Colonic mucosa (tissue), 4 donors: Measurements from ENCODE around the gene TANGO2. TPM values are rescaled to one million over a fixed set of nuclear protein-coding genes. Genes with fewer than 3 reads are reported as not detected.

ENCODE experiments used
- DNase-seq: peaks from one replicate; pipeline ENCODE4 v3.0.0-alpha.2; 2020
- H3K27ac ChIP-seq: fragments of 200-600 bp; one replicate; pipeline ENCODE4 v1.8.0; 2021
- H3K27me3 ChIP-seq: fragments of 200-600 bp; one replicate; pipeline ENCODE4 v1.8.0; 2021
- H3K36me3 ChIP-seq: fragments of 200-600 bp; one replicate; pipeline ENCODE4 v1.8.0; 2021
- H3K4me1 ChIP-seq: fragments of 200-600 bp; one replicate; pipeline ENCODE4 v1.8.0; 2021; ENCODE audit warnings: mild to moderate bottlenecking
- H3K4me3 ChIP-seq: fragments of 200-600 bp; one replicate; pipeline ENCODE4 v1.8.0; 2021
- H3K9ac ChIP-seq, 2 donors: one replicate each; pipeline ENCODE4 v1.7.0; 2013; ENCODE audit warnings: control low read depth in 2 of 2, low read depth in 2 of 2, low read length in 2 of 2
- H3K9me3 ChIP-seq: fragments of 200-600 bp; one replicate; pipeline ENCODE4 v1.8.0; 2021
- CTCF ChIP-seq: fragments of 200-600 bp; IDR thresholded peaks from one replicate; pipeline ENCODE4 v1.8.0; 2022; ENCODE audit warnings: antibody characterized with exemption, mild to moderate bottlenecking
- intact Hi-C: fragments of 100-400 bp; cut with DNase I; formaldehyde crosslinking; loops from one replicate; pipeline ENCODE4 v1.14.1; 2022
- total RNA-seq, 2 donors: library from RNA; stranded (reverse); fragmentation: NEBNext Ultra II Directional in 1 of 2; extraction: Animal tissue kit (Norgen Biotek cat#: 25700) in 1 of 2; gene quantifications; one replicate each; pipeline ENCODE4 v1.2.1, GENCODE V29; 2021
- donor health status: healthy.
- donor health status: DM: no; HTN: no; CAD: no.
- donor health status: DM: no; HTN: no; CAD: no.

TANGO2 gene
- total RNA-seq, 2 donors from 2014 or later, result 22.1 to 34.1 TPM

DNA sequence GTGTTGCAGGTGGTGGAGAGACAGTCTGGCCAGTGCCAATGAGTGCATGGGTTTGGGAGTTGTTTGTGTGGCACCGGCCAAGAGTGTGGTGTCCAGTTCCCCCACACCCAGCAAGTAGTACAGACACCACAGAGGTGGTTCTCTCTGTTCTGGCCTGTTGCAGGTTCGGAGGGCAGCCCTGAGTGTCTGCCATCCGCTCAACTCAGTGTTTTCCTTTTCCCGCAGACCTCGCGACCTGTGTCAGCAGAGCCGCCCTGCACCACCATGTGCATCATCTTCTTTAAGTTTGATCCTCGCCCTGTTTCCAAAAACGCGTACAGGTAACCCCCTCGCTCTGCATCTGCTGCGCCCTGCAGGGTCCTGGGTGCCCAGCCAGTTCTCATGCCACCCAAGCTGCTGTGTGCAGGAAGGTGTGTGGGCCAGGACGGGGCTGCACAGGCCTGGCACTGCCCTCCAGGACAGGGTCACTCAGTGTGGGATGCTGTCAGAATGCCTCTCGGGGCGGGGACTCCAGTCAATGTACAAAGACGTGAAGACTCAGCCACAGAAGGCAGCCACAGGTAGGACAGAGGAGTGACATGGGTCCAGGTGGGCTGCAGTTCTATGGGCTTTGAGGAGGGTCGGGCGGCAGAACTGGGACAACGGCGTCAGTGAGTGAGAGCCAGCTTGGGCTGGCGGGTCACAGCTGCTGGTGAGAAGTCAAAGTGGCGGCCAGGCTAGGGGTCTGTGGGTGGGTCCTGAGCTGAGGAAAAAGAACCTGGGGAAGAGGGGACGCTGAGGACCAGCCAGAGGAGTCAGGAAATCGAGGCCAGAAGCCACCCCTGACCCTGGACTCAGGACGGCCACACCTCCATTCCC is 15.9 kb downstream of the TANGO2 start:
- Histone ChIP-seq H3K9ac (no peak overlapping the region), H3K4me3 (no peak overlapping the region), H3K27me3 (no peaks in the 10 kb centered on the region), H3K4me1 (peaks cover 7% of the 10 kb centered on the region), H3K27ac (no peak overlapping the region), H3K9me3 (no peaks in the 10 kb centered on the region), H3K36me3 (no peaks in the 10 kb centered on the region)
- no peak for DNase-seq
- intact Hi-C loops, result no loop called here
- TF ChIP-seq CTCF, result no peak

- intact Hi-C loops, result no loop called here
- H3K4me1 ChIP-seq, result peaks cover 2% of the 10 kb centered on the region
- H3K9me3 ChIP-seq, result no peaks in the 10 kb centered on the region
- H3K9ac ChIP-seq, result no peak overlapping the region
- no peaks in the 10 kb centered on the region for H3K27me3 ChIP-seq
- no peak overlapping the region for H3K27ac ChIP-seq
- no peak for TF ChIP-seq CTCF
- no peak for DNase-seq
- no peak overlapping the region for H3K4me3 ChIP-seq
- no peaks in the 10 kb centered on the region for H3K36me3 ChIP-seq
Measured at GRCh38 chr22:20037419-20037818, 16.5 kb downstream of the TANGO2 start.

- DNase-seq, result no peak
- no peaks in the 10 kb centered on the region for H3K4me1 ChIP-seq
- H3K27ac ChIP-seq, result no peak overlapping the region
- intact Hi-C loops, result no loop called here
- no peak overlapping the region for H3K4me3 ChIP-seq
- no peaks in the 10 kb centered on the region for H3K36me3 ChIP-seq
- H3K9ac ChIP-seq, result no peak overlapping the region
- TF ChIP-seq CTCF, result no peak
- H3K27me3 ChIP-seq, result no peaks in the 10 kb centered on the region
- no peaks in the 10 kb centered on the region for H3K9me3 ChIP-seq
Measured at GRCh38 chr22:20038574-20038973, 17.7 kb downstream of the TANGO2 start.

DNA sequence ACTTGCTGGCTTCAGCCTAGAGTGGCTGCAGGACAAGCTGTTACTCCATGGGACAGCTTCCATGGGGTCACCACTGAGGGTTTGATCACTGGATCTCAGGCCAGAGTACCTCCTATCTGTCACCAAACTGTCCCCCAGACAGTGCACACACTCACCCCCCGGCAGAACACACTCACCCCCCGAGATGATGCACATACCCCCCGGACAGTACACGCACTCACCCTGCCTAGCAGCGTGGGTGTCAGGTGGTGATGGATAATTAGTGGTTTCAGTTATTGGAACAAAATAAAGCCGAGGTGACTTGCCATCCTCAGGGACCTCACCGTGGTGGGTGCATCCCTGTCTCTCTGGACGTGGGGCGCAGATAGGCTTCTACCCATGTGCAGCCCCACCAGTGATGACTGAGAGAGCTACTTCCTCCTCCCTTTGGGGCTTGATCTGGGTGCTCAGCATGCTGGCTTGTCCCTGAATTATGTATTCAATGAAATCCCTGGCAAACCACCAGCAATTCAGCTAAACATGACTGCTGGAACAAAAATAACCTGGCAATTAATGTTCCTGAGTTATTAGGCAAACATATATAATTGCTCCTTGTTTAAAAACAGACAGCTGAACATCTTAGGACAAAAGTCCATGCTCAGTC is 18.9 kb downstream of the TANGO2 start:
- intact Hi-C loops, result no loop called here
- no peak overlapping the region for H3K9ac ChIP-seq

More for the DNA sequence above, 18.9 kb downstream of the TANGO2 start:
- H3K9me3 ChIP-seq, result no peaks in the 10 kb centered on the region
- H3K27me3 ChIP-seq, result no peaks in the 10 kb centered on the region
- no peak for DNase-seq
- H3K4me3 ChIP-seq, result no peak overlapping the region
- no peak overlapping the region for H3K27ac ChIP-seq
- no peaks in the 10 kb centered on the region for H3K36me3 ChIP-seq
- no peaks in the 10 kb centered on the region for H3K4me1 ChIP-seq
- no peak for TF ChIP-seq CTCF
